ENCODE data around the gene MIF.

Gene MIF

GRCh38 chr22:23922921-23923320 is 28.7 kb downstream of the MIF start:
- Histone ChIP-seq H3K79me2 (ENCODE audit: low read length) (no peaks in the 10 kb centered on the region), H4K20me1 (ENCODE audit: insufficient read depth, low read length) (no peaks in the 10 kb centered on the region), H3K9me3 (ENCODE audit: insufficient read depth, low read length) (peaks cover 16% of the 10 kb centered on the region), H2AFZ (ENCODE audit: low read depth, low read length) (no peak overlapping the region), H3K4me2 (ENCODE audit: low read length) (no peak overlapping the region), H3K9ac (ENCODE audit: low read length) (no peak overlapping the region), H3K4me1 (ENCODE audit: low read length) (no peaks in the 10 kb centered on the region), H3K4me3 (ENCODE audit: low read length) (no peak overlapping the region), H3K27me3 (ENCODE audit: low read depth, low read length) (no peaks in the 10 kb centered on the region), H3K36me3 (replicated peaks; ENCODE audit: low read depth, low read length) (peaks cover 65% of the 10 kb centered on the region), H3K27ac (ENCODE audit: low read length) (no peak overlapping the region)
- no peak for TF ChIP-seq CTCF (IDR thresholded peaks at IDR 0.05; ENCODE audit: low read depth, low read length)
- no peak for TF ChIP-seq EZH2phosphoT487 (IDR thresholded peaks at IDR 0.05; ENCODE audit: low read depth)

GRCh38 chr22:23925020-23925606 is 30.9 kb downstream of the MIF start:
- H3K79me2 ChIP-seq (ENCODE audit: low read length): no peaks in the 10 kb centered on the region; the same call in 1 of the 2 replicates
- peaks cover 73% of the 10 kb centered on the region for H3K36me3 ChIP-seq (replicated peaks; ENCODE audit: low read depth, low read length)
- no peak overlapping the region for H2AFZ ChIP-seq (ENCODE audit: low read depth, low read length)
- H3K27me3 ChIP-seq (ENCODE audit: low read depth, low read length): no peaks in the 10 kb centered on the region
- H3K4me2 ChIP-seq (ENCODE audit: low read length): no peak overlapping the region
- peaks cover 16% of the 10 kb centered on the region for H3K9me3 ChIP-seq (ENCODE audit: insufficient read depth, low read length)
- no peaks in the 10 kb centered on the region for H4K20me1 ChIP-seq (ENCODE audit: insufficient read depth, low read length)
- no peaks in the 10 kb centered on the region for H3K4me1 ChIP-seq (ENCODE audit: low read length)
- H3K9ac ChIP-seq (ENCODE audit: low read length): no peak overlapping the region
- H3K27ac ChIP-seq (ENCODE audit: low read length): no peak overlapping the region
- no peak for TF ChIP-seq CTCF (IDR thresholded peaks at IDR 0.05; ENCODE audit: low read depth, low read length)
- no peak for TF ChIP-seq EZH2phosphoT487 (IDR thresholded peaks at IDR 0.05; ENCODE audit: low read depth)
- no peak overlapping the region for H3K4me3 ChIP-seq (ENCODE audit: low read length)

GRCh38 chr22:23926561-23926960 is 32.4 kb downstream of the MIF start:
- no peak overlapping the region for H3K9ac ChIP-seq (ENCODE audit: low read length)
- TF ChIP-seq EZH2phosphoT487 (IDR thresholded peaks at IDR 0.05; ENCODE audit: low read depth) (no peak), CTCF (IDR thresholded peaks at IDR 0.05; ENCODE audit: low read depth, low read length) (no peak)
- no peaks in the 10 kb centered on the region for H3K27me3 ChIP-seq (ENCODE audit: low read depth, low read length)
- no peak overlapping the region for H2AFZ ChIP-seq (ENCODE audit: low read depth, low read length)
- H3K36me3 ChIP-seq (replicated peaks; ENCODE audit: low read depth, low read length): peaks cover 76% of the 10 kb centered on the region
- H3K27ac ChIP-seq (ENCODE audit: low read length): no peak overlapping the region
- H3K4me1 ChIP-seq (ENCODE audit: low read length): no peaks in the 10 kb centered on the region
- H3K79me2 ChIP-seq (ENCODE audit: low read length): peaks cover 4% of the 10 kb centered on the region; the same call in 1 of the 2 replicates
- H3K9me3 ChIP-seq (ENCODE audit: insufficient read depth, low read length): peaks cover 16% of the 10 kb centered on the region
- no peak overlapping the region for H3K4me3 ChIP-seq (ENCODE audit: low read length)
- no peak overlapping the region for H3K4me2 ChIP-seq (ENCODE audit: low read length)
- H4K20me1 ChIP-seq (ENCODE audit: insufficient read depth, low read length): no peaks in the 10 kb centered on the region

- Histone ChIP-seq H3K27ac (ENCODE audit: low read length) (no peak overlapping the region), H3K4me1 (ENCODE audit: low read length) (no peaks in the 10 kb centered on the region), H3K4me3 (ENCODE audit: low read length) (no peak overlapping the region), H3K36me3 (replicated peaks; ENCODE audit: low read depth, low read length) (no peaks in the 10 kb centered on the region), H3K79me2 (ENCODE audit: low read length) (no peaks in the 10 kb centered on the region), H2AFZ (ENCODE audit: low read depth, low read length) (no peak overlapping the region), H3K27me3 (ENCODE audit: low read depth, low read length) (no peaks in the 10 kb centered on the region), H3K9me3 (ENCODE audit: insufficient read depth, low read length) (no peaks in the 10 kb centered on the region), H3K4me2 (ENCODE audit: low read length) (no peak overlapping the region), H3K9ac (ENCODE audit: low read length) (no peak overlapping the region), H4K20me1 (ENCODE audit: insufficient read depth, low read length) (no peaks in the 10 kb centered on the region)
- TF ChIP-seq EZH2phosphoT487 (IDR thresholded peaks at IDR 0.05; ENCODE audit: low read depth) (no peak), CTCF (IDR thresholded peaks at IDR 0.05; ENCODE audit: low read depth, low read length) (no peak)
Observed at GRCh38 chr22:23938328-23939016, 44.3 kb downstream of the MIF start.

Data from OCI-LY3 (cell line).